ENCODE data around the gene CENPO. TPM values are rescaled to one million over a fixed set of nuclear protein-coding genes. Genes with fewer than 3 reads are reported as not detected.

The CENPO gene
- total RNA-seq, 1 donor from 2014 or later = 69.3 TPM

GRCh38 chr2:24814516-24814915, 21.3 kb downstream of the CENPO start:
- no peak for DNase-seq (ENCODE audit: low read depth, low spot score)
- H3K4me3 Mint-ChIP-seq = no peak overlapping the region
- no peak overlapping the region for H3K27ac Mint-ChIP-seq (ENCODE audit: unreplicated experiment)
- H3K27me3 Mint-ChIP-seq (ENCODE audit: low read depth) = no peaks in the 10 kb centered on the region
- H3K36me3 Mint-ChIP-seq (ENCODE audit: low read depth) = peaks cover 34% of the 10 kb centered on the region
- H3K9me3 Mint-ChIP-seq = no peaks in the 10 kb centered on the region
- H3K4me1 Mint-ChIP-seq = no peaks in the 10 kb centered on the region
- no peak for TF ChIP-seq CTCF (conservative IDR thresholded peaks at IDR 0.05)

- DNase-seq (ENCODE audit: low read depth, low spot score) = no peak
- no peak overlapping the region for H3K27ac Mint-ChIP-seq (ENCODE audit: unreplicated experiment)
- H3K27me3 Mint-ChIP-seq (ENCODE audit: low read depth) = no peaks in the 10 kb centered on the region
- no peak overlapping the region for H3K4me3 Mint-ChIP-seq
- peaks cover 37% of the 10 kb centered on the region for H3K36me3 Mint-ChIP-seq (ENCODE audit: low read depth)
- no peak for TF ChIP-seq CTCF (conservative IDR thresholded peaks at IDR 0.05)
- H3K4me1 Mint-ChIP-seq = no peaks in the 10 kb centered on the region
- H3K9me3 Mint-ChIP-seq = no peaks in the 10 kb centered on the region
Measured at GRCh38 chr2:24815171-24815570, 21.9 kb downstream of the CENPO start.

GRCh38 chr2:24816404-24816803, 23.2 kb downstream of the CENPO start:
- H3K4me1 Mint-ChIP-seq = peaks cover 6% of the 10 kb centered on the region
- peaks cover 2% of the 10 kb centered on the region for H3K27me3 Mint-ChIP-seq (ENCODE audit: low read depth)
- peaks cover 44% of the 10 kb centered on the region for H3K36me3 Mint-ChIP-seq (ENCODE audit: low read depth)
- no peak overlapping the region for H3K27ac Mint-ChIP-seq (ENCODE audit: unreplicated experiment)
- H3K9me3 Mint-ChIP-seq = no peaks in the 10 kb centered on the region
- no peak for DNase-seq (ENCODE audit: low read depth, low spot score)
- no peak for TF ChIP-seq CTCF (conservative IDR thresholded peaks at IDR 0.05)
- no peak overlapping the region for H3K4me3 Mint-ChIP-seq

GRCh38 chr2:24816884-24817283, 23.7 kb downstream of the CENPO start:
- Mint-ChIP-seq H3K4me3 (no peak overlapping the region), H3K4me1 (peaks cover 11% of the 10 kb centered on the region), H3K27me3 (ENCODE audit: low read depth) (peaks cover 2% of the 10 kb centered on the region), H3K9me3 (no peaks in the 10 kb centered on the region), H3K36me3 (ENCODE audit: low read depth) (peaks cover 44% of the 10 kb centered on the region), H3K27ac (ENCODE audit: unreplicated experiment) (peak overlapping the region; percentile 8)
- DNase-seq (ENCODE audit: low read depth, low spot score) = no peak
- no peak for TF ChIP-seq CTCF (conservative IDR thresholded peaks at IDR 0.05)

GRCh38 chr2:24818721-24819167, 25.5 kb downstream of the CENPO start:
- DNase-seq (ENCODE audit: low read depth, low spot score) = no peak
- Mint-ChIP-seq H3K27me3 (ENCODE audit: low read depth) (peaks cover 2% of the 10 kb centered on the region), H3K9me3 (no peaks in the 10 kb centered on the region), H3K27ac (ENCODE audit: unreplicated experiment) (no peak overlapping the region), H3K36me3 (ENCODE audit: low read depth) (peaks cover 46% of the 10 kb centered on the region), H3K4me1 (peaks cover 26% of the 10 kb centered on the region), H3K4me3 (no peak overlapping the region)
- TF ChIP-seq CTCF (conservative IDR thresholded peaks at IDR 0.05) = no peak

Data from neural crest cell (in vitro differentiated cells).